WERI-Rb-1 (cell line): ENCODE data around the gene BNIP2.

Source experiments
- DNase-seq: peaks from one replicate; pipeline ENCODE4 v3.0.0-alpha.2; 2020
- H3K27ac ChIP-seq: fragments of 250-450 bp; sonication (Bioruptor Pico); 2 replicates; pipeline ENCODE4 v1.5.1; 2020; ENCODE audit warnings: mild to moderate bottlenecking, moderate library complexity
- H3K27me3 ChIP-seq: fragments of 250-450 bp; sonication (Bioruptor Pico); 2 replicates; pipeline ENCODE4 v1.5.1; 2021; ENCODE audit warnings: mild to moderate bottlenecking, low read depth, moderate library complexity; ENCODE audit not compliant: insufficient read depth, severe bottlenecking
- H3K36me3 ChIP-seq: fragments of 250-450 bp; sonication (Bioruptor Pico); 2 replicates; pipeline ENCODE4 v1.5.1; 2020; ENCODE audit warnings: mild to moderate bottlenecking, moderate library complexity
- H3K4me3 ChIP-seq: 2 replicates; pipeline ENCODE4 v1.5.1; 2011; ENCODE audit warnings: low read depth, mild to moderate bottlenecking, control low read depth, low read length
- H3K9me3 ChIP-seq: fragments of 250-450 bp; sonication (Bioruptor Pico); 2 replicates; pipeline ENCODE4 v1.5.1; 2021; ENCODE audit warnings: mild to moderate bottlenecking, moderate library complexity; ENCODE audit not compliant: severe bottlenecking
- CTCF ChIP-seq: IDR thresholded peaks from 2 replicates; pipeline ENCODE4 v1.5.1; 2011; ENCODE audit warnings: low read depth, mild to moderate bottlenecking, control low read depth, inconsistent platforms, low read length

BNIP2 gene

GRCh38 chr15:59685737-59686297, 3.3 kb downstream of the BNIP2 start:
- Histone ChIP-seq H3K4me3 (no peak overlapping the region), H3K27me3 (no peaks in the 10 kb centered on the region), H3K36me3 (peaks cover 39% of the 10 kb centered on the region), H3K27ac (no peak overlapping the region), H3K9me3 (no peaks in the 10 kb centered on the region)
- TF ChIP-seq CTCF = no peak
- DNase-seq = no peak

GRCh38 chr15:59680870-59681269, 8.2 kb downstream of the BNIP2 start:
- H3K27me3 ChIP-seq = no peaks in the 10 kb centered on the region
- H3K27ac ChIP-seq = no peak overlapping the region
- H3K36me3 ChIP-seq = peaks cover 70% of the 10 kb centered on the region
- no peak for DNase-seq
- TF ChIP-seq CTCF = no peak
- no peaks in the 10 kb centered on the region for H3K9me3 ChIP-seq
- H3K4me3 ChIP-seq = no peak overlapping the region

- DNase-seq = no peak
These were observed 8.8 kb downstream of the BNIP2 start for GRCh38 chr15:59680346-59680745.

GRCh38 chr15:59678620-59679019, 10.5 kb downstream of the BNIP2 start:
- no peak for DNase-seq
- no peak overlapping the region for H3K27ac ChIP-seq
- H3K9me3 ChIP-seq = no peaks in the 10 kb centered on the region
- no peaks in the 10 kb centered on the region for H3K27me3 ChIP-seq
- H3K36me3 ChIP-seq = peaks cover 75% of the 10 kb centered on the region
- no peak overlapping the region for H3K4me3 ChIP-seq
- no peak for TF ChIP-seq CTCF

More at GRCh38 chr15:59680346-59680745, 8.8 kb downstream of the BNIP2 start:
- Histone ChIP-seq H3K9me3 (no peaks in the 10 kb centered on the region), H3K27me3 (no peaks in the 10 kb centered on the region), H3K4me3 (no peak overlapping the region), H3K36me3 (peaks cover 70% of the 10 kb centered on the region), H3K27ac (no peak overlapping the region)
- TF ChIP-seq CTCF = no peak

- no peak for TF ChIP-seq CTCF
- peaks cover 80% of the 10 kb centered on the region for H3K36me3 ChIP-seq
- no peak overlapping the region for H3K27ac ChIP-seq
- no peaks in the 10 kb centered on the region for H3K9me3 ChIP-seq
- no peak overlapping the region for H3K4me3 ChIP-seq
- no peak for DNase-seq
- H3K27me3 ChIP-seq = no peaks in the 10 kb centered on the region
These were observed 10.9 kb downstream of the BNIP2 start for GRCh38 chr15:59678172-59678571.

GRCh38 chr15:59676565-59676964, 12.6 kb downstream of the BNIP2 start:
- Histone ChIP-seq H3K36me3 (peaks cover 89% of the 10 kb centered on the region), H3K4me3 (no peak overlapping the region), H3K27ac (no peak overlapping the region), H3K27me3 (no peaks in the 10 kb centered on the region), H3K9me3 (no peaks in the 10 kb centered on the region)
- TF ChIP-seq CTCF = no peak
- DNase-seq = no peak
